K562 (cell line): ENCODE measurements around the gene MYO15B. TPM values are rescaled to one million over a fixed set of nuclear protein-coding genes. Genes with fewer than 3 reads are reported as not detected.

Experiments used
- ATF1 ChIP-seq, 2 experiments: fragments of 450-650 bp in 1 of 2; IDR thresholded peaks; 2 replicates each; pipeline ENCODE4 v1.6.1; 2016; ENCODE audit warnings: missing compliant biosample characterization in 1 of 2, missing genetic modification characterization in 1 of 2
- BRD4 ChIP-seq: fragments of 200-600 bp; sonication (generic); IDR thresholded peaks from 2 replicates; pipeline ENCODE4 v1.6.1; 2017; ENCODE audit warnings: inconsistent platforms
- CBX3 ChIP-seq, 2 experiments: IDR thresholded peaks; 1 replicate in 1 of 2; 2 replicates in 1 of 2; pipeline ENCODE4 v1.6.1; 2012; ENCODE audit warnings: inconsistent platforms in 2 of 2, low read length in 2 of 2, borderline replicate concordance in 1 of 2, control low read depth in 1 of 2
- ETS1 ChIP-seq: conservative IDR thresholded peaks from 2 replicates; pipeline ENCODE4 v1.6.1; 2011; ENCODE audit warnings: low read depth, mild to moderate bottlenecking, low read length; ENCODE audit not compliant: control insufficient read depth
- FOSL1 ChIP-seq: fragments of 200-800 bp; sonication (Bioruptor generic); conservative IDR thresholded peaks from 2 replicates; pipeline ENCODE4 v1.6.1; 2016; ENCODE audit warnings: missing genetic modification characterization, missing compliant biosample characterization
- HCFC1 ChIP-seq: IDR thresholded peaks from 2 replicates; pipeline ENCODE4 v1.6.1; 2012; ENCODE audit warnings: low read depth, low read length, improper control_type of control experiment
- ILF3 ChIP-seq: fragments of 450-650 bp; IDR thresholded peaks from 2 replicates; pipeline ENCODE4 v1.6.1; 2018; ENCODE audit warnings: antibody characterized with exemption, mild to moderate bottlenecking, moderate library complexity, borderline replicate concordance
- KLF16 ChIP-seq: IDR thresholded peaks from 2 replicates; pipeline ENCODE4 v1.6.1; 2016; ENCODE audit warnings: antibody characterized with exemption
- MAZ ChIP-seq, 2 experiments: fragments of 450-650 bp in 1 of 2; sonication (generic) in 1 of 2; formaldehyde crosslinking; IDR thresholded peaks in 1 of 2; conservative IDR thresholded peaks in 1 of 2; 2 replicates each; pipeline versions ENCODE4 v1.4.0 to v1.5.0; 2020; ENCODE audit warnings: mild to moderate bottlenecking in 1 of 2, missing genetic modification reagents in 1 of 2
- MEF2A ChIP-seq: IDR thresholded peaks from 2 replicates; pipeline ENCODE4 v1.6.1; 2011; ENCODE audit warnings: low read depth, mild to moderate bottlenecking, low read length, moderate library complexity; ENCODE audit not compliant: control insufficient read depth
- MEIS2 ChIP-seq: fragments of 450-650 bp; IDR thresholded peaks from 2 replicates; pipeline ENCODE4 v1.6.1; 2014; ENCODE audit warnings: mild to moderate bottlenecking; ENCODE audit not compliant: partially characterized antibody
- MNT ChIP-seq, 2 experiments: fragments of 450-650 bp; conservative IDR thresholded peaks; 2 replicates each; pipeline ENCODE4 v1.6.1; 2017; ENCODE audit warnings: mild to moderate bottlenecking in 2 of 2, moderate library complexity in 2 of 2
- MYC ChIP-seq, 2 experiments: fragments of 250-450 bp in 1 of 2; sonication (Bioruptor Pico) in 1 of 2; IDR thresholded peaks; 2 replicates each; pipeline versions ENCODE4 v1.5.1 to v1.6.1; 2012 to 2021; ENCODE audit warnings: low read depth in 2 of 2, borderline replicate concordance in 1 of 2, improper control_type of control experiment in 1 of 2, low read length in 1 of 2, mild to moderate bottlenecking in 1 of 2, moderate library complexity in 1 of 2
- NCOA4 ChIP-seq: fragments of 450-650 bp; IDR thresholded peaks from 2 replicates; pipeline ENCODE4 v1.6.1; 2018; ENCODE audit warnings: mild to moderate bottlenecking; ENCODE audit not compliant: partially characterized antibody
- PKNOX1 ChIP-seq: fragments of 450-650 bp; IDR thresholded peaks from 2 replicates; pipeline ENCODE4 v1.6.1; 2016
- SAFB ChIP-seq: fragments of 200-400 bp; formaldehyde crosslinking; IDR thresholded peaks from 2 replicates; pipeline ENCODE4 v1.6.1; 2017; ENCODE audit warnings: low read depth, low read length, borderline replicate concordance
- SIN3B ChIP-seq: fragments of 450-650 bp; IDR thresholded peaks from 2 replicates; pipeline ENCODE4 v1.6.1; 2017; ENCODE audit warnings: low read depth, mild to moderate bottlenecking, moderate library complexity
- SOX6 ChIP-seq: fragments of 450-650 bp; IDR thresholded peaks from 2 replicates; pipeline ENCODE4 v1.6.1; 2014; ENCODE audit warnings: mild to moderate bottlenecking
- SRSF1 ChIP-seq: fragments of 200-400 bp; formaldehyde crosslinking; IDR thresholded peaks from 2 replicates; pipeline ENCODE4 v1.6.1; 2017; ENCODE audit warnings: mild to moderate bottlenecking, low read depth, low read length, moderate library complexity
- STAT5A ChIP-seq: IDR thresholded peaks from 2 replicates; pipeline ENCODE4 v1.6.1; 2012; ENCODE audit warnings: low read length, inconsistent platforms, borderline replicate concordance
- TGIF2 ChIP-seq: sonication (generic); formaldehyde crosslinking; IDR thresholded peaks from 2 replicates; pipeline ENCODE4 v1.8.1; 2022; ENCODE audit warnings: mild to moderate bottlenecking, missing genetic modification reagents, moderate library complexity
- ZC3H8 ChIP-seq: fragments of 450-650 bp; IDR thresholded peaks from 2 replicates; pipeline ENCODE4 v1.6.1; 2017
- ZNF511 ChIP-seq: sonication (generic); formaldehyde crosslinking; IDR thresholded peaks from 2 replicates; pipeline ENCODE4 v1.8.0; 2022; ENCODE audit warnings: mild to moderate bottlenecking, missing genetic modification reagents
- ZSCAN29 ChIP-seq: fragments of 450-650 bp; IDR thresholded peaks from 2 replicates; pipeline ENCODE4 v1.6.1; 2017
- polyA plus RNA-seq, 8 experiments: library from polyadenylated mRNA; depleted of rRNA in 4 of 8; stranded (reverse) in 5 of 8; unstranded in 3 of 8; fragments of >200 nt; fragmentation: Nextera tagmentation in 2 of 8; fragmentation: Illumina TruSeq in 1 of 8; extraction: Ambion mirVana in 2 of 8; extraction: Trizol in 1 of 8; gene quantifications; 2 replicates each; pipeline versions ENCODE4 v1.2.1 to v1.2.3, GENCODE V29; 2011 to 2014; ENCODE audit warnings: inconsistent platforms in 1 of 8, missing spikeins in 1 of 8
- total RNA-seq, 7 experiments: library from RNA; depleted of rRNA in 6 of 7; stranded (reverse); fragments of >200 nt in 6 of 7; fragmentation: Illumina TruSeq in 2 of 7; extraction: Trizol in 2 of 7; gene quantifications; 2 replicates each; pipeline versions ENCODE4 v1.2.1 to v1.2.3, GENCODE V29; 2011 to 2021; ENCODE audit warnings: low replicate concordance in 1 of 7

MYO15B gene
- total and polyA plus RNA-seq, 9 of the 15 experiments (the other 6 are each of a cell fraction or from before 2014, with no cell fraction given), result 0.05 to 3.1 (median 0.83) TPM; not detected in 2

- TF ChIP-seq STAT5A (no peak), MNT (conservative IDR thresholded peaks at IDR 0.05) (peak; percentile 66 to 81), SRSF1 (no peak), PKNOX1 (peak; percentile 81), ZC3H8 (no peak), ETS1 (peak; percentile 74; the same call in 1 of the 2 replicates), CBX3 (IDR thresholded peaks at IDR 0.05; ENCODE audit: borderline replicate concordance in 1 of 2, low read length in 2 of 2) (0 out of 3 replicates have a peak, but pooled peaks of 1 of the 2 experiments have one; percentile 17), ZSCAN29 (no peak), TGIF2 (peak; percentile 99), BRD4 (no peak), MYC (IDR thresholded peaks at IDR 0.05; ENCODE audit: low read depth, low read length) (no peak; the same call in 1 of the 2 replicates), MYC (CRISPR knock-in tag; IDR thresholded peaks at IDR 0.05; ENCODE audit: borderline replicate concordance, low read depth) (no peak), SOX6 (peak; percentile 40; the same call in 1 of the 2 replicates), ILF3 (no peak), SIN3B (no peak), MEF2A (no peak), MEIS2 (peak; percentile 44), SAFB (no peak), ZNF511 (CRISPR knock-in tag) (no peak), HCFC1 (peak; percentile 30; the same call in 1 of the 2 replicates), MAZ (CRISPR knock-in tag; conservative IDR thresholded peaks at IDR 0.05 in 1 of 2, IDR thresholded peaks at IDR 0.05 in 1 of 2) (peak in 1 of 2 experiments; percentile 47; a peak in 1 of 4 replicates), NCOA4 (no peak), FOSL1 (tag) (no peak), KLF16 (0 out of 2 replicates have a peak, but pooled peaks have one; percentile 26), ATF1 (CRISPR knock-in tag; IDR thresholded peaks at IDR 0.05) (no peak), ATF1 (tag; IDR thresholded peaks at IDR 0.05) (no peak)
Measured at GRCh38 chr17:75633486-75634375, 46.1 kb downstream of the MYO15B start (continued).
